Measurements from ENCODE around the gene FSTL1.

FSTL1 gene, protein sequence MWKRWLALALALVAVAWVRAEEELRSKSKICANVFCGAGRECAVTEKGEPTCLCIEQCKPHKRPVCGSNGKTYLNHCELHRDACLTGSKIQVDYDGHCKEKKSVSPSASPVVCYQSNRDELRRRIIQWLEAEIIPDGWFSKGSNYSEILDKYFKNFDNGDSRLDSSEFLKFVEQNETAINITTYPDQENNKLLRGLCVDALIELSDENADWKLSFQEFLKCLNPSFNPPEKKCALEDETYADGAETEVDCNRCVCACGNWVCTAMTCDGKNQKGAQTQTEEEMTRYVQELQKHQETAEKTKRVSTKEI

DNA sequence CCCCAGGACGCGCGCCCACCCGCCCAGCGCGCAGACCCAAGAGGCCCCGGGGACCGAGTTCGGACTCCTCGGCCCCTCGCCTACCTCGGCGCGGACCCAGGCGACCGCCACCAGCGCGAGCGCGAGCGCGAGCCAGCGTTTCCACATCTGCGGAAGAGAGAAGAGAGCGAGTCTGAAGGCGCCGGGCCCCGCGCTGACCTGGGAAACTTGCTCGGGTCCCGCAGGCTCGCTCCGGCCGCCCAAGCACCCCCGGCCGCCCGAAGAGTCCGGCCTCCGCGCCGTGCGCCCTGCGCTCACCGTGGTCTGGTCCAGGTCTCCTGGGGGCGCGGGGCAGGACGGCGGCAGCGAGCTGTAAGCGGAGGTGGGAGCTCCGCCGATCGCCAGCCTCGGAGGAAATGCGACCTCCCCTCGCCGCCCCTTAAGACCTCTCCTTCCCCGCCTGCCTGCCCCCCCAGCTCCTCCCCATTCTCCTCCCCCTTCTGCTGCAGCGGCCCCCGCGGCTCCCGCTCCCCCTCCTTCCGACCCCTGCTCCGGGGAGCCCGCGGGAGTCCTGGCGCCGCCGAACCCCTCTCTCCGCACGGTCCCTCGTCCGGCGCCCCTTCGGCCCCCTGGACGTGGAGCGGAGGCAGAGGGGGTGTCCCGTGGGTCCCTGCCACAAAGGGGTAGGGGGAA lies at the start of gene FSTL1:
FSTL1 (minus strand) TSS at position 393 of the 672 bp plus-strand sequence; CDS start at position 147, 246 bp downstream.
- Histone ChIP-seq H3K27ac (ENCODE audit: low read length) (no peak within 1 kb of the TSS), H3K4me3 (ENCODE audit: low read length) (peak within 1 kb of the TSS; percentile 87)

DNA sequence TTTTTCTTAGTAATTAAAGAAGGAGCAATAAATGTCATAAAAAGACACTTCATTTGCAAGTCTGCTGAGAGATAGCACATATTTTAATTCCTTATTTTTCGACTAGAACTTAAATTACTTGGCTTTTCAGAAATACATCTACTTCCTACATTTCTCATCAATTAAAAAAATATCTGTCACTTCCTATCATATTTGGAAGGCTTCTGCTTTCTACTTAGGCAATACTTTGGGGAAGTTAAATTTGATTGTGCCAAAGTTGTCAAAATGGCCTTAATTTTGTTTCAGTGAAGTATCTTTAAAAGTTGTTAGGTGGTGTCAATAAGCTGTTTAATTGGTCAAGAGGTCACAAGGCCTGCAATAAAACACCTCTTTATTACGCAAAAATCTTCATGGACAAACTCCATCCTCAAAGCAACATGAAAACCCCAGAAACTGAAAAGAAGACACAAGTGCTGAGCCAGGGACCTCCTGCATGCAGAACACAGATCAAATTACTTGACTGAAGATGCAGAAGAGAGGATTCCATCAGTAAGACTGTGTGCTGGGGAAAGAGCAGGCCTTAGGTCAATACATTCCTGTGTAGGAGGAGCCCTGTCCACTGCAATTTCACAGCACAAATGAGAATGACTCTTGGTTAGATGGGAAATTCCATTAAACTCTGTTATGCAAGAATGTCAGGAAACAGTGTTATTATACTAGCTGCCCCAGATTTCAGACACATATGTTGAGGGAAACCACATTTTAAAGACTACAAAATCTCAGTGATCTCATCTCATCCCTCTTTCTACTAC lies 48.0 kb upstream of the FSTL1 start:
- peaks cover 32% of the 10 kb centered on the region for H3K4me1 ChIP-seq (ENCODE audit: control insufficient read depth, low read depth, low read length)
- H3K27ac ChIP-seq (ENCODE audit: low read length), result no peak overlapping the region
- no peaks in the 10 kb centered on the region for H3K27me3 ChIP-seq (ENCODE audit: control insufficient read depth, insufficient read depth, low read length)
- no peaks in the 10 kb centered on the region for H3K9me3 ChIP-seq (ENCODE audit: control insufficient read depth, low read depth, low read length)
- H3K4me3 ChIP-seq (ENCODE audit: low read length), result no peak overlapping the region
- no peak overlapping the region for H3K9ac ChIP-seq (ENCODE audit: low read length)
- H3K36me3 ChIP-seq (ENCODE audit: control insufficient read depth, low read depth, low read length), result no peaks in the 10 kb centered on the region

More for the DNA sequence above, at the start of gene FSTL1:
- Histone ChIP-seq H3K4me1 (ENCODE audit: control insufficient read depth, low read depth, low read length) (peaks cover 25% of the 10 kb centered on the region), H3K9ac (ENCODE audit: low read length) (peak within 1 kb of the TSS; percentile 73), H3K9me3 (ENCODE audit: control insufficient read depth, low read depth, low read length) (peaks cover 3% of the 10 kb centered on the region), H3K36me3 (ENCODE audit: control insufficient read depth, low read depth, low read length) (no peaks in the 10 kb centered on the region), H3K27me3 (ENCODE audit: control insufficient read depth, insufficient read depth, low read length) (peaks cover 10% of the 10 kb centered on the region)

DNA sequence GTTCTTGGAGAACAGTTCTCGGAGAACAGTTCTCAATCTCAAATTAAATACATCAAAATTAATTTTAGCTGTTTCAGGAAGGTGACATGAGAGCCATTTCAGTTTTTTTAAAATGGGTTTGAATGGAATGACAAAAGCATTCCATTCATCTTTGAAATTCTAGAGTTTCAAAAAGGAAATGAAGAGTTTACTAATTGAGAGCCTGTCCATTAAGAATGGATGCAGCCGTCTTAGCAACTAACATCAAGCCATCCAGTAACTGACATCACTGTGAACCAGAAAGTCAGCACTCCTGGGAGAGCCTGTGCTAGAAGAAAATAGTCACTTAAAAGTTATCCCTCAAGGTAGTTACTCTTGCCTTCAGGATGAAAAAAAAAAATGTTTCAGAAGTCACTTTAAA lies 47.0 kb upstream of the FSTL1 start:
- Histone ChIP-seq H3K27me3 (ENCODE audit: control insufficient read depth, insufficient read depth, low read length) (no peaks in the 10 kb centered on the region), H3K4me1 (ENCODE audit: control insufficient read depth, low read depth, low read length) (peaks cover 23% of the 10 kb centered on the region), H3K4me3 (ENCODE audit: low read length) (no peak overlapping the region), H3K36me3 (ENCODE audit: control insufficient read depth, low read depth, low read length) (no peaks in the 10 kb centered on the region), H3K9ac (ENCODE audit: low read length) (no peak overlapping the region), H3K27ac (ENCODE audit: low read length) (no peak overlapping the region), H3K9me3 (ENCODE audit: control insufficient read depth, low read depth, low read length) (no peaks in the 10 kb centered on the region)

DNA sequence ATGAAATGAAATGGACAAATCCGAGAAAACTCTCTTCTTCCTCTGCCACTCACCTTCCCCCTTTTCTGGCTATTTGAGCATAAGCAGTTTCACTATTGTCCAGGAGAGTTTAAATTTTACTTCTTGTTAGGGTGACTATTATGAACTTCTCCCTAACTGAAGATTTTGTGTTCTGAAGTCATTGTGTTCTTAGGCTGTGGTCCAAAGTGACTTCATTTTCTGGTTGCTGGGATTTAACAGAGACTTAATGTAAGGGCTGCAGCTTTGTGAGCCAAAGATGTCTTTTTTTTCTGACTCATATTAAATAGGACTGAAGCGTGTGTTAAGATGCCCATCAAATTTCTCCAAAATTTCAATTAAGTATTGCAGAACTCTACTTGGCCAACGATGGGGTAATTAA lies 46.5 kb upstream of the FSTL1 start:
- Histone ChIP-seq H3K9me3 (ENCODE audit: control insufficient read depth, low read depth, low read length) (no peaks in the 10 kb centered on the region), H3K4me3 (ENCODE audit: low read length) (no peak overlapping the region), H3K9ac (ENCODE audit: low read length) (no peak overlapping the region), H3K36me3 (ENCODE audit: control insufficient read depth, low read depth, low read length) (no peaks in the 10 kb centered on the region), H3K27me3 (ENCODE audit: control insufficient read depth, insufficient read depth, low read length) (no peaks in the 10 kb centered on the region), H3K4me1 (ENCODE audit: control insufficient read depth, low read depth, low read length) (peaks cover 23% of the 10 kb centered on the region), H3K27ac (ENCODE audit: low read length) (no peak overlapping the region)

DNA sequence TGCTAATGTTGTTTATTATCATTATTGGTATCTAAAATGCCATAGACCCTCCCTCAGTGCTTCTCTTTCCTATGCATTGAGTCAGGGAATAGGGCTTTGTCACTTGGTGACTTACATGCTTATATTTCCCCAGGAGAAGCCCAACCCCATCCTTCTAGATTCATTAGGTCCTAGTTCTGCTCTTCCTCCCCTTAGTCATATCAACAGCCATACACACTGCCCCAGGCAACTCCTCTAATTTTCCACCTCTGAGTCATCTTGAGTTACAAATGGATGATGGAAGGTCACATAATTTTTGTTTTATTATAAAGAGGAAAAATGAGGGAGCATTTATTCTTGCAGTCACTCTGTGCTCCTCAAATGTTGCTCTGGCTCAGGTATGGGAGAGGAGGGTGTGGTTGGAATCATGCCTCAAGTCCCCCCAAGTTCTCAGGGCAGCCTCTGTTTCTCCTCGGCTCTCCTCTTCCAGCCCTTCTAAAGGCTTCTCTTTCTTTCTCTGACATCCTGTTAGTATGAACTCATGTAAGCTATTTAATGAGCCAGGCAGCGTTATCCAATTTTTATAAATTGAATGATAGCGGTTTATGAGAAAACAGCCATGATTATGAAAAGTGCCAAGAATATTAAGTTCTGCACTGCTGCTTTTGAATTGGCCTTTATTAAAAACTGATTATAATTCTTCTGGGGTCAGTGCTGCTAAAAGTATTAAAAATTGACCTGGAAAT lies 45.6 kb upstream of the FSTL1 start:
- Histone ChIP-seq H3K4me1 (ENCODE audit: control insufficient read depth, low read depth, low read length) (peaks cover 23% of the 10 kb centered on the region), H3K36me3 (ENCODE audit: control insufficient read depth, low read depth, low read length) (no peaks in the 10 kb centered on the region), H3K4me3 (ENCODE audit: low read length) (no peak overlapping the region), H3K27me3 (ENCODE audit: control insufficient read depth, insufficient read depth, low read length) (no peaks in the 10 kb centered on the region), H3K9ac (ENCODE audit: low read length) (no peak overlapping the region), H3K9me3 (ENCODE audit: control insufficient read depth, low read depth, low read length) (no peaks in the 10 kb centered on the region), H3K27ac (ENCODE audit: low read length) (no peak overlapping the region)

DNA sequence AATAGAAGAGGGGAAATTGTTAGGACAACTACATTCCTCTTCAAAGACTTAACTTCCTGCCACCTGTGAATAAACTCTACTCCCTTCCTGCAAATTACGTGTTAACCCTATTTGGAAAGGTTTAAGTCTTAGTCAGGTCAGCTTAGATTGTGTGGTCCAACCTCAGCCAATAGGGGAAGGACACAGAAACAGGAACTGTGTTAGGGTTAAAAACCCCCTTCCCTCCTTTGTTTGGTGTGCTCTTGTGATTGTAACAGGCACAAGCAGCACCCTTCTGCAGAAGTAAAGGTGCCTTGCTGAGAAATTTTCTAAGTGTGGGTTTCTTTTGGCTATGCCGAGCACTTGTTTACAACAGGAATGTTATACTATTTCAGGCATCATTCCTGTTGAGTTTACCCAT lies 45.0 kb upstream of the FSTL1 start:
- no peaks in the 10 kb centered on the region for H3K36me3 ChIP-seq (ENCODE audit: control insufficient read depth, low read depth, low read length)
- H3K9ac ChIP-seq (ENCODE audit: low read length), result no peak overlapping the region
- no peak overlapping the region for H3K27ac ChIP-seq (ENCODE audit: low read length)
- no peak overlapping the region for H3K4me3 ChIP-seq (ENCODE audit: low read length)
- H3K27me3 ChIP-seq (ENCODE audit: control insufficient read depth, insufficient read depth, low read length), result no peaks in the 10 kb centered on the region
- H3K4me1 ChIP-seq (ENCODE audit: control insufficient read depth, low read depth, low read length), result peaks cover 23% of the 10 kb centered on the region
- H3K9me3 ChIP-seq (ENCODE audit: control insufficient read depth, low read depth, low read length), result no peaks in the 10 kb centered on the region

DNA sequence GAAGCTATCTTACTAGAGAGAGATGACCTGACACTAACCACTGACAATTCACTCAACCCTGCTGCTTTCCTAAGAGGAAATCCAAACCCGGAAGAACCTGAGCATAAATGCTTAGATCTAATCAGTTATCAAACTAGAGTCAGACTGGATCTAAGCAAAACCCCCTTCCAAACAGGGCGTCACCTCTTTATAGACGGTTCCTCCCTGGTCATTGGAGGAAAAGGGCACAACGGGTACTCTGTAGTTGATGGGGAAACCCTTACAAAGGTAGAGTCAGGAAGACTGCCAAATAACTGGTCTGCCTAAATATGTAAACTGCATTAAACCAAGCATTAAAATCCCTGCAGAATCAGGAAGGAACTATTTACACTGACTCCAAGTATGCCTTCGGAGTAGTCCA lies 41.3 kb upstream of the FSTL1 start:
- Histone ChIP-seq H3K27ac (ENCODE audit: low read length) (no peak overlapping the region), H3K9me3 (ENCODE audit: control insufficient read depth, low read depth, low read length) (no peaks in the 10 kb centered on the region)

DNA sequence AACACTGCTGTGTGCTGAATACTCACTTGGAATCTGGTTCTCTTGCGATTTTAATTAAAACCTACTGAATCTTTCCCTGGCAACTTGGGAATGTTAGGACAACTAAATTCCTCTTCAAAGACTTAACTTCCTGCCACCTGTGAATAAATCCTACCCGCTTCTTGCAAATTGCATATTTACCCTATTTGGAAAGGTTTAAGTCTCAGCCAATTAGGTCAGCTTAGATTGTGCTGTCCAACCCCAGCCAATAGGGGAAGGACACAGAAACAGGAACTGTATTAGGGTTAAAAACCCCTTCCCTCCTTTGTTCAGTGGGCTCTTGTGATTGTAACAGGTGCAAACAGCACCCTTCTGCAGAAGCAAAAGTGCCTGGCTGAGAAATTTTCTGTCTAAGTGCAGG lies 38.6 kb upstream of the FSTL1 start:
- Histone ChIP-seq H3K27ac (ENCODE audit: low read length) (no peak overlapping the region), H3K9me3 (ENCODE audit: control insufficient read depth, low read depth, low read length) (no peaks in the 10 kb centered on the region), H3K4me3 (ENCODE audit: low read length) (no peak overlapping the region), H3K4me1 (ENCODE audit: control insufficient read depth, low read depth, low read length) (no peaks in the 10 kb centered on the region), H3K36me3 (ENCODE audit: control insufficient read depth, low read depth, low read length) (no peaks in the 10 kb centered on the region), H3K9ac (ENCODE audit: low read length) (no peak overlapping the region), H3K27me3 (ENCODE audit: control insufficient read depth, insufficient read depth, low read length) (no peaks in the 10 kb centered on the region)

More for the DNA sequence above, 41.3 kb upstream of the FSTL1 start:
- no peak overlapping the region for H3K9ac ChIP-seq (ENCODE audit: low read length)
- H3K4me1 ChIP-seq (ENCODE audit: control insufficient read depth, low read depth, low read length), result no peaks in the 10 kb centered on the region
- no peaks in the 10 kb centered on the region for H3K36me3 ChIP-seq (ENCODE audit: control insufficient read depth, low read depth, low read length)
- no peak overlapping the region for H3K4me3 ChIP-seq (ENCODE audit: low read length)
- no peaks in the 10 kb centered on the region for H3K27me3 ChIP-seq (ENCODE audit: control insufficient read depth, insufficient read depth, low read length)

DNA sequence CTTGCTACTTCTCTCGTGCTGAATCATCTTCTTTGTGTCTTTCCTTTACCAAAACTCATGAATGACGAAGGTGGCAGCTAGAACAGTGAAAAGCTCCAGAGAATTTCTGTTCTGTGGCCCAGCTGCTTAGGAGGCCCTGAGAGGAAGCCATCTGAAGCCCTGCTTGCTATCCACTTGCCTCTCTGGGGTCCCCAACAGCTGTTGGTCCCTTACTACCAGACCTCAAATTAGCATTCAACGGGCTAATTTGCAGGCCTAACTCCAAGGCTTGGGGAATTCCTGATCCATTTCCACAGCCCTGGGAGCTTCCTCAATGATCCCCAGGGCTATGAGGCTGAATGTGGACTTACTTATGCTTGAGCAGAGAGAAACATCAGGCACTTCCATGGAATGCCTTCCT lies 37.5 kb upstream of the FSTL1 start:
- Histone ChIP-seq H3K27ac (ENCODE audit: low read length) (no peak overlapping the region), H3K9me3 (ENCODE audit: control insufficient read depth, low read depth, low read length) (no peaks in the 10 kb centered on the region), H3K9ac (ENCODE audit: low read length) (no peak overlapping the region), H3K4me1 (ENCODE audit: control insufficient read depth, low read depth, low read length) (no peaks in the 10 kb centered on the region), H3K27me3 (ENCODE audit: control insufficient read depth, insufficient read depth, low read length) (no peaks in the 10 kb centered on the region), H3K36me3 (ENCODE audit: control insufficient read depth, low read depth, low read length) (no peaks in the 10 kb centered on the region), H3K4me3 (ENCODE audit: low read length) (no peak overlapping the region)

DNA sequence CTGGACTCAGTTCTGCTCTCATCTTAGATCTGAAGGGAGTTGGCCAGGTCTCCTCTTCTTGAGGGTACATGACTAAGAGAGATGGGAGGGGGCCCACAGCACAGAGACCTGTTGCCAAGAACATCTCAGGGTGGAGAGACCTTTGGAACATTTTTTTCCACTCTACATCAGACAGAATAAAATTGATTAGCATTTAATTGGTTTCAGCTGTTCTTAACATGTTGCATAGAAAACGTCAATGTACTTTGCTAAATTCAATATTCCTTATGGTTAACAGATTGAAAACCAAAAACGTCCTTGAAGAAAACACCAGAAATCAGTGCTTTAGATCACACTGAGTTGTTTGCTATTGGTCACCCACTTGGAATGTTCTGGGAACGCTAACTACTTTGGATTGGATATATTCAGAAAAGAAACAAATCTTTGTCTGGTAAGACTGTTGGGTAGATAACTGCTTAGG lies 36.4 kb upstream of the FSTL1 start:
- Histone ChIP-seq H3K4me1 (ENCODE audit: control insufficient read depth, low read depth, low read length) (no peaks in the 10 kb centered on the region), H3K4me3 (ENCODE audit: low read length) (no peak overlapping the region), H3K9ac (ENCODE audit: low read length) (no peak overlapping the region), H3K36me3 (ENCODE audit: control insufficient read depth, low read depth, low read length) (no peaks in the 10 kb centered on the region), H3K27me3 (ENCODE audit: control insufficient read depth, insufficient read depth, low read length) (no peaks in the 10 kb centered on the region), H3K9me3 (ENCODE audit: control insufficient read depth, low read depth, low read length) (no peaks in the 10 kb centered on the region), H3K27ac (ENCODE audit: low read length) (no peak overlapping the region)

DNA sequence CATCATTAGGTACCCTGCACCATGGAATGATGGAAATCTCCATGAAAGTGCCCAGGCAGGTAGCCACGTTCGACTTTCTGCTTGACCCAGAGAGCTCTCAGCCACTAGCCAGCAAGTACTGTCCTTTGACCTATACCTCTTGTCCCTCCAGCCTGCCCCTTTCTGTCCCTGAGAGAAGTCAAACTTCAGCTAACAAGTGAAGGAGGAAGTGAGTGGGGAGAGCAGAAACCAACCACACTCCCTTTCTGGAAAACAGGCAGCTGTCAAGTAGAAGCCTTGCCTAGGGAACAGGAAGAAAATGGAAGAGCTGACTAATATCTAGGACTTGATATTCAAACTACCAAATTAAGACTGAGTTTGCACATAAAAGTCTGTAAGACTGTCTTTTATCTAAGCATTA lies 30.3 kb upstream of the FSTL1 start:
- Histone ChIP-seq H3K27me3 (ENCODE audit: control insufficient read depth, insufficient read depth, low read length) (no peaks in the 10 kb centered on the region), H3K9me3 (ENCODE audit: control insufficient read depth, low read depth, low read length) (no peaks in the 10 kb centered on the region), H3K36me3 (ENCODE audit: control insufficient read depth, low read depth, low read length) (no peaks in the 10 kb centered on the region), H3K4me3 (ENCODE audit: low read length) (no peak overlapping the region), H3K4me1 (ENCODE audit: control insufficient read depth, low read depth, low read length) (no peaks in the 10 kb centered on the region), H3K27ac (ENCODE audit: low read length) (no peak overlapping the region), H3K9ac (ENCODE audit: low read length) (no peak overlapping the region)
